ENCODE results near the gene LHX8.

Gene LHX8

DNA sequence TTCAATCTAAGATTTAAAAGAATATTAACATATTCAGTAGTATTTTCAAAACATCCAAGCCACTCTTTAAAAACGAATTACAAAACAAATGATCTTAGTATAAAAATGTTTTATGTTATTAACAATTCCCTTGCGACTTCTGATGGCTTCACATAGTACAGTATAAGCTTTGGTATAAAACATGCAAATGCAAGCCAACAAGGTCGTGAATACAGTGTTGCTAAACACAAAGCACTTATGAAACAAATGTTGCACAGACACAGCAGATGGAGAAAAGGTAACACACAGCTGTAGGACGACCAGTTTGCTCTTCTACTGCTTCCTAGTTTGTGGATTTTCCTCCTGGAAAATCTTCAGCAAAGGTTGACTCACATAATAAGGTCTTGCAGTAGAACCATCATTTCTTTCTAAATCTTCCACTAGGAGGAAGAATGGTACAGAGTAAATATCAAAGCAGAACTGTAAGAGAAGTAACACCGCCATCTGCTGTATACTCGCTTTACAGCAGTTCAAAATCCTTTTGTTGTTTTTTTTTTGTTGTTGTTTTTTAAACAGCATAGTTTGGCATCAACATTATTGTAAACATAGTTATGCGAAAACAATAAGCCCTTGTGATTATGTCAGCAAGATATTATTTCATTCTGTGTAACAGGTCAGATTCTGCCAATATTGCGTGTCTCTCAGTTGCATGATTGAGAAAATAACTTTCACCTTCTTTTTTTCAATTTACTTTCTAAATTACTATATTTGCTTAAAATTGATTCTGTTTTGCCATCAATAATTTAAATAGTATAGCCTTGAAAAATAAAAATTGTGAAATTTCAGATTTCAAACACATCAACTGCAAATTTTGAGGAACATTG, 69.5 kb downstream of the LHX8 start:
- DNase-seq (ENCODE audit: low spot score), result peak; percentile 60

DNA sequence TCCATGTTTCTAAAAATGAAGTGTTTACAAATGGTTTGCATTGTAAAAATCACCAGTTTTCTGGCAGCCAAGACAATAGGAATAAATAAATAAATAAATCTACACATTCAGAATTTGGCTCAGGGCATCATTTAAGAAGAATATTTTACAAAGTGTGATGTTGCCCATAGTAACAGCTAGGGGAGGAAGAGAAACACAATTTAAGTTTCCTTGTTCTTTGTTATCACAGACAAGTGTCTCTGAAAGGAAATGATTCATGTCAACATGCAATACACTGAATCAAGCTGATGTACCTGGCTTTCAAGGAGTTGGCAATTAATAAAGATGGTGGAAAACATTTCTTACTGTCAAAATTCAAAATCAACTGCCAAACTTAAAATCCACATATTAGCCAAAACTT, 74.7 kb downstream of the LHX8 start:
- DNase-seq (ENCODE audit: low spot score), result no peak
